ENCODE data around the gene BRSK1.

BRSK1 gene

DNA sequence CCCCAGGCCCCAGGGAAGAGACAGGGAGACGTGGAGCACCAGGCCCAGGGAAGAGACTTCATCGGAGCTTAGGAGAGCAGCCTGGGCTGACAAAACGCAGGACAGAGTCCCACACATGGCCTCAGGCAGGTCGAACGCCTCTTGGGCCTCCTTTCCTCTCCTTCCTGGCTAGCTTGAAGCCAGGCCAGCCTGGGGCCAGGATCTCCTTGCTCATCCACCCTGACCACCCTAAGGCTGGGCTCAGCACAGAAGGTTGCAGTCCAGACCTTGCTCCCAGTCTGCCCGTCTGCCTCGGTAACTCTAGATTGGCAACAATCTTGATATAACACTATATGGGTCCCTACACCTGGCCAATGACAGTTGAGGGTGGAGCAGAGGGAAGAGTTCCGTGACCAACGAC, 35.1 kb upstream of the BRSK1 start:
- no peak overlapping the region for H3K9ac ChIP-seq (ENCODE audit: low read length)
- peaks cover 100% of the 10 kb centered on the region for H3K79me2 ChIP-seq (ENCODE audit: low read length)
- H4K20me1 ChIP-seq (ENCODE audit: insufficient read depth, low read length), result peaks cover 61% of the 10 kb centered on the region
- H3K9me3 ChIP-seq (replicated peaks; ENCODE audit: insufficient read depth, low read length), result no peaks in the 10 kb centered on the region
- H3K4me3 ChIP-seq (ENCODE audit: low read length), result no peak overlapping the region
- H3K27ac ChIP-seq (ENCODE audit: low read length), result no peak overlapping the region
- peaks cover 9% of the 10 kb centered on the region for H3K4me1 ChIP-seq (ENCODE audit: low read length)
- H3K36me3 ChIP-seq (replicated peaks; ENCODE audit: insufficient read depth, low read length), result 0 out of 2 replicates have a peak, but pooled peaks cover 3% of the 10 kb centered on the region
- H3K4me2 ChIP-seq (ENCODE audit: low read depth, low read length), result no peak overlapping the region
- H3K9me2 ChIP-seq (replicated peaks; ENCODE audit: insufficient read depth, low read length), result no peaks in the 10 kb centered on the region
- no peaks in the 10 kb centered on the region for H3K27me3 ChIP-seq (replicated peaks; ENCODE audit: insufficient read depth, low read length)
- TF ChIP-seq CTCF (IDR thresholded peaks at IDR 0.05; ENCODE audit: low read length) (no peak), EZH2phosphoT487 (IDR thresholded peaks at IDR 0.05; ENCODE audit: low read length) (no peak), EZH2 (optimal IDR thresholded peaks at IDR 0.05; ENCODE audit: low read depth, low read length) (no peak)
- peaks cover 5% of the 10 kb centered on the region for H3F3A ChIP-seq (ENCODE audit: insufficient read depth, low read length)
- DNase-seq, result no peak
- H2AFZ ChIP-seq (ENCODE audit: low read length), result no peak overlapping the region

- Histone ChIP-seq H3K36me3 (replicated peaks; ENCODE audit: insufficient read depth, low read length) (0 out of 2 replicates have a peak, but pooled peaks cover 3% of the 10 kb centered on the region), H3K4me1 (ENCODE audit: low read length) (peaks cover 9% of the 10 kb centered on the region)
- no peak for DNase-seq
These were observed 34.0 kb upstream of the BRSK1 start for GRCh38 chr19:55249841-55250240.

GRCh38 chr19:55250262-55251036, 33.3 kb upstream of the BRSK1 start:
- Histone ChIP-seq H3K9me2 (replicated peaks; ENCODE audit: insufficient read depth, low read length) (no peaks in the 10 kb centered on the region), H3K4me2 (ENCODE audit: low read depth, low read length) (no peak overlapping the region), H3K36me3 (replicated peaks; ENCODE audit: insufficient read depth, low read length) (0 out of 2 replicates have a peak, but pooled peaks cover 3% of the 10 kb centered on the region), H3K27me3 (replicated peaks; ENCODE audit: insufficient read depth, low read length) (no peaks in the 10 kb centered on the region), H3K4me1 (ENCODE audit: low read length) (peaks cover 9% of the 10 kb centered on the region), H3K9ac (ENCODE audit: low read length) (no peak overlapping the region), H3K27ac (ENCODE audit: low read length) (no peak overlapping the region), H2AFZ (ENCODE audit: low read length) (no peak overlapping the region), H3F3A (ENCODE audit: insufficient read depth, low read length) (peaks cover 22% of the 10 kb centered on the region), H3K4me3 (ENCODE audit: low read length) (no peak overlapping the region), H4K20me1 (ENCODE audit: insufficient read depth, low read length) (peaks cover 61% of the 10 kb centered on the region), H3K79me2 (ENCODE audit: low read length) (peaks cover 97% of the 10 kb centered on the region), H3K9me3 (replicated peaks; ENCODE audit: insufficient read depth, low read length) (no peaks in the 10 kb centered on the region)
- DNase-seq, result no peak
- no peak for TF ChIP-seq CTCF (IDR thresholded peaks at IDR 0.05; ENCODE audit: low read length)
- no peak for TF ChIP-seq EZH2phosphoT487 (IDR thresholded peaks at IDR 0.05; ENCODE audit: low read length)
- TF ChIP-seq EZH2 (optimal IDR thresholded peaks at IDR 0.05; ENCODE audit: low read depth, low read length), result no peak

More at GRCh38 chr19:55249841-55250240, 34.0 kb upstream of the BRSK1 start:
- Histone ChIP-seq H3K9ac (ENCODE audit: low read length) (no peak overlapping the region), H3K4me2 (ENCODE audit: low read depth, low read length) (no peak overlapping the region), H3F3A (ENCODE audit: insufficient read depth, low read length) (peaks cover 16% of the 10 kb centered on the region), H3K9me3 (replicated peaks; ENCODE audit: insufficient read depth, low read length) (no peaks in the 10 kb centered on the region), H3K27me3 (replicated peaks; ENCODE audit: insufficient read depth, low read length) (no peaks in the 10 kb centered on the region), H4K20me1 (ENCODE audit: insufficient read depth, low read length) (peaks cover 61% of the 10 kb centered on the region), H3K4me3 (ENCODE audit: low read length) (no peak overlapping the region), H3K9me2 (replicated peaks; ENCODE audit: insufficient read depth, low read length) (no peaks in the 10 kb centered on the region), H3K27ac (ENCODE audit: low read length) (no peak overlapping the region), H3K79me2 (ENCODE audit: low read length) (peaks cover 97% of the 10 kb centered on the region), H2AFZ (ENCODE audit: low read length) (no peak overlapping the region)
- TF ChIP-seq EZH2phosphoT487 (IDR thresholded peaks at IDR 0.05; ENCODE audit: low read length) (no peak), EZH2 (optimal IDR thresholded peaks at IDR 0.05; ENCODE audit: low read depth, low read length) (no peak), CTCF (IDR thresholded peaks at IDR 0.05; ENCODE audit: low read length) (no peak)

All from MM.1S (cell line).